NK-92 treated with Interleukin-12 subunit alpha and Interleukin-12 subunit beta, amount 100 ng/mL, for 24 hours (cell line): Measurements from ENCODE around the gene CARD10.

Source experiments
- DNase-seq: peaks from one replicate; lab custom pipeline; 2025; lab: John Stamatoyannopoulos, UW

CARD10 gene, protein sequence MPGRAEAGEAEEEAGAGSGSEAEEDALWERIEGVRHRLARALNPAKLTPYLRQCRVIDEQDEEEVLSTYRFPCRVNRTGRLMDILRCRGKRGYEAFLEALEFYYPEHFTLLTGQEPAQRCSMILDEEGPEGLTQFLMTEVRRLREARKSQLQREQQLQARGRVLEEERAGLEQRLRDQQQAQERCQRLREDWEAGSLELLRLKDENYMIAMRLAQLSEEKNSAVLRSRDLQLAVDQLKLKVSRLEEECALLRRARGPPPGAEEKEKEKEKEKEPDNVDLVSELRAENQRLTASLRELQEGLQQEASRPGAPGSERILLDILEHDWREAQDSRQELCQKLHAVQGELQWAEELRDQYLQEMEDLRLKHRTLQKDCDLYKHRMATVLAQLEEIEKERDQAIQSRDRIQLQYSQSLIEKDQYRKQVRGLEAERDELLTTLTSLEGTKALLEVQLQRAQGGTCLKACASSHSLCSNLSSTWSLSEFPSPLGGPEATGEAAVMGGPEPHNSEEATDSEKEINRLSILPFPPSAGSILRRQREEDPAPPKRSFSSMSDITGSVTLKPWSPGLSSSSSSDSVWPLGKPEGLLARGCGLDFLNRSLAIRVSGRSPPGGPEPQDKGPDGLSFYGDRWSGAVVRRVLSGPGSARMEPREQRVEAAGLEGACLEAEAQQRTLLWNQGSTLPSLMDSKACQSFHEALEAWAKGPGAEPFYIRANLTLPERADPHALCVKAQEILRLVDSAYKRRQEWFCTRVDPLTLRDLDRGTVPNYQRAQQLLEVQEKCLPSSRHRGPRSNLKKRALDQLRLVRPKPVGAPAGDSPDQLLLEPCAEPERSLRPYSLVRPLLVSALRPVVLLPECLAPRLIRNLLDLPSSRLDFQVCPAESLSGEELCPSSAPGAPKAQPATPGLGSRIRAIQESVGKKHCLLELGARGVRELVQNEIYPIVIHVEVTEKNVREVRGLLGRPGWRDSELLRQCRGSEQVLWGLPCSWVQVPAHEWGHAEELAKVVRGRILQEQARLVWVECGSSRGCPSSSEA

GRCh38 chr22:37519268-37520195 is at the start of gene CARD10:
Gene CARD10, minus strand, starts transcription at chr22:37519415. Its CDS starts 215 bp downstream, at chr22:37519200.
- no peak for DNase-seq

- no peak for DNase-seq
Observed at GRCh38 chr22:37568448-37569008, 49.3 kb upstream of the CARD10 start.

DNA sequence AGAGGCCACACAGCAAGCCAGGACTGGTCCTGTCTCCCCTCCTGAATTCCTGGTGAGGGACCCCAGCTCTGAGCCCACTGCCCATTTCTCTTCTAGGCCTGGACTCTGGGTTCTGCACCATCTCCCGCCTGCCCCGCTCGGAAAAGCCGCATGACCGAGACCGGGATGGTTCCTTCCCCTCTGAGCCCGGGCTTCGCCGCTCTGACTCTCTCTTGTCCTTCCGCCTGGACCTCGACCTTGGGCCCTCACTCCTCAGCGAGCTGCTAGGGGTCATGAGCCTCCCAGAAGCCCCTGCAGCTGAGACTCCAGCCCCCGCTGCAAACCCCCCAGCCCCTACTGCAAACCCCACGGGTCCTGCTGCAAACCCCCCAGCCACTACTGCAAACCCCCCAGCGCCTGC is 48.8 kb upstream of the CARD10 start:
- DNase-seq = no peak

GRCh38 chr22:37566903-37567798 is 47.9 kb upstream of the CARD10 start:
- DNase-seq = peak; percentile 82

DNA sequence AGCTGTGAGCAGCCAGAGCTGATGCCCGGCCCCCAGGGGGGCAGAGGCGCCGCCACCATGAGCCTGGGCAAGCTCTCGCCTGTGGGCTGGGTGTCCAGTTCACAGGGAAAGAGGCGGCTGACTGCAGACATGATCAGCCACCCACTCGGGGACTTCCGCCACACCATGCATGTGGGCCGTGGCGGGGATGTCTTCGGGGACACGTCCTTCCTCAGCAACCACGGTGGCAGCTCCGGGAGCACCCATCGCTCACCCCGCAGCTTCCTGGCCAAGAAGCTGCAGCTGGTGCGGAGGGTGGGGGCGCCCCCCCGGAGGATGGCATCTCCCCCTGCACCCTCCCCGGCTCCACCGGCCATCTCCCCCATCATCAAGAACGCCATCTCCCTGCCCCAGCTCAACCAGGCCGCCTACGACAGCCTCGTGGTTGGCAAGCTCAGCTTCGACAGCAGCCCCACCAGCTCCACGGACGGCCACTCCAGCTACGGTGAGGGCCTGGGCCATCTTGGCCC is 47.2 kb upstream of the CARD10 start:
- no peak for DNase-seq

DNA sequence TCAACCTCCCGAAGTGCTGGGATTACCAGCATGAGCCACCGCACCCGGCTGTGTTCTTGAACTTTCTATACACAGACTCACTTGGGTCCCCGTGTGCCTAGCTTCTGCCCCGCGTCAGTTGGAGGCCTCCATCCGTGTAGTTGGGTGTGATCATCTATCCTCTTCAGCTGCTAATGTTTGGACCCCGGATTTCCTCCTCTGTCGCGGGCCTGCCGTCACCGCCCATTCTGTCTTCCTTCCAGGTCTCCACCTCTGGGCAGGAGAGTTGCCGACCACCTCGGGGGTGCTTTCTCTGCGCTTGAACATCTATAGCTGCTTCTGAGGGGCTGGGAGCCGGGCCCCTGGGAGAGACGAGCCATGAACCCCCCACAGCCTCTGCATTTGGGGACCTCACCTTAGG is 46.6 kb upstream of the CARD10 start:
- DNase-seq = no peak

DNA sequence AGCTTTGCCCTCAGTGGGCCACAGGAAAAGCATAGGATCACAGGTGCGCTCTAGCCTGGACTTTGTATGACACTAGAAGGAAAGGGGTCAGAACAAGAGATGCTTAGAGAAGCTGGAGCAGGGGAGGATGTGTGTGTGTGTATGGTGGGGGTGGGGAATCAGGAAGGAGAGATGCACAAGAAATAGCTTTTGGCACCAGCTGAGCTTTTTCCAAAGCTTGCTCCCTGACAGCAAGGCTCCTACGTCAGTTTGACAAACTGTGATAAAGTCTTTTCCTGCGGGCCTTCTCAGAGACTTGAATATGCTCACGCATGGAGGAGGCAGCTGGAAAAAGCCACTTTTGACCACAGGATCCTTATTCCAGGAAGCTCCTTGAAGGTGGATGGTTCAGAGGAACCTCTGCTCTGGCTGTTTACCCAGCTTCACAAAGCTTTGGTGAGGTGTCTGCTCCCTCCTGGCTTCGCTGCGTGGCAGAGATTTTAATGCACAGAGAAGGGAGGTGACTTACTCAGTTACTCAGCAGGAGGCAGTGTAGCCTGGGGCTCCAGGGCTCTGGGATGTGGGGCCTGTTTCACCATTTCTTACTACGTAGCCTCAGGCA is 45.0 kb upstream of the CARD10 start:
- DNase-seq = no peak

DNA sequence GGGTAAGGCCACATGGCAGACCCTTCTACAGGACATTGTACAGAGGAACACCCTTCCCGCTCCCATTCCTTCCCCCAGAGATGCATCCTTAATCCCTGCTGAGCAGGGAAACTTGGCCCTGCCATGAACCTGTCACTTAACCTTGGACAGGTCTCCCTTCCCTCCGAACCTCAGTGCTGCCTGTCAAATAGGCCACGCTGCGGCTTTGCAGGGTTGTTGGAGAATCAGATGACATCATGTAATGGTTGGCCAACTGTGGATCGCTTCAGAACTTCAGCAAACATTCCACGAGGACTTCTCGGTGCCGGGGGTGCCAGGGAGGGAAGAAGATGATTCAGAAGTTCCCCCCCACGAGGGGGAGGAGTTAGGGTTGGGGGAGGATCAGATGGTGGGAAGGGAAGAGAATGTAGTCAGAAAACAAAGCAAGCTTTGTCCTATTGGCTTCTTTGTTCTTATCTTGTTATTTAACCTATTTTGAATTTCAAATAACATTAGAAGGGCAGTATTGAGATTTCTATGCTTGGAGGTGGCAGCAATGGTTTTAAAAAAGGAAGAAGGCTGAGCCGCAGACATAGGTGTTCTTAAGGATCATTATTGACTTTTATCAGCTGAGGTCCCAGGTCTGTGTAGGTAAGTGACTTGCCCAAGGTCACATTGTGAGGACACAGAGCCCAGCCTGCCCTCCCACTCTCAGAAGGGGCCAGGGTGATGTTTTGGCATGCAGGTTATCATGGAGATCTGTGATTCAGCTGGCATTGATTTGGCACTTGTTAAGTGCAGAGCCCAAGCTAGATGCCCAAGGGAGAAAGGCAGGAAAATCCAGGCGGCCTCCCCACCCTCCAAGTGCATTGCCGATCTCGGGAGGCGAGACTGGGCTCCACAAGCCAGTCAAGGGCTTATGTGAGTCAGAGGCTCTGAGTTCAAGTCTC is 44.2 kb upstream of the CARD10 start:
- no peak for DNase-seq

- no peak for DNase-seq
Observed at GRCh38 chr22:37562049-37562875, 43.0 kb upstream of the CARD10 start.

GRCh38 chr22:37561212-37562048 is 42.2 kb upstream of the CARD10 start:
- no peak for DNase-seq

GRCh38 chr22:37560608-37561211 is 41.5 kb upstream of the CARD10 start:
- no peak for DNase-seq

- no peak for DNase-seq
Observed at GRCh38 chr22:37559901-37560607, 40.8 kb upstream of the CARD10 start, which contains the start of gene CDC42EP1. Gene CDC42EP1, plus strand, starts transcription at chr22:37560480. Its CDS starts 5,870 bp downstream, at chr22:37566350.

DNA sequence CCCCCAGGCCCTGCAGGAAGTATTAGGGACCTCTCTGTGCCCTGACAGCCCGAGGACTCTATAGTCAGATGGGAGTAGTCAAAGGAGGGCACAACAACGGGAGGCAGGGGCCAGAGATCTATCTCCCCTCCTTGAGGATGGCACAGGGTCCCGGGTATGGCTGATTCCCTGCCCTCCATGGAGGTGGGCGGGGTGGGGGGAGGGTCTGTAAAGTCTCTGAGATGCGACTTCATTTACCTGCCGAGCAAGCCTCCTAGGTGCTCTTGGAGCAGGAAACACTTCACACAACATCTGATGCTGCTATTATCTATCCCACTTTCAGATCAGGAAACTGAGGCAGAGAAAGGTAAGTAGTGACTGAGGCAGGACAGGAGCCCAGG is 40.3 kb upstream of the CARD10 start:
- DNase-seq = no peak

DNA sequence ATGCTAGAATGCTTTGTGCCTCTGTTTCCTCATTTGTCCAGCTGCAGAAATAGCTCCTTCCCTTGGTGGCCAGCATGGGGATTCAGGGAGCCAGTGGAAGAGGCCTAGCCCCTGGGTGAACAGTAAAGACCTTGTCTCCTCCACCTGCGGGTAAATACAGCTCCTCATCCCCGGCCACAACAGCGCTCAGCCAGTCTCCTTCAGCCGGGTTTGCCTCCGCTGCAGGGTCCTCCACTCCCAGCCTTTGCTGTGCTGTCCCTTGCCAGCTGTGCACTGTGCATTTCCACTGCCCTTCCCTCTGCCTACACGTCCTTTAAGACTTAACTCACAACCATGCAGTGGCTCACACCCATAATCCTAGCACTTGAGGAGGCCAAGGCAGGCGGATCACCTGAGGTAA is 39.6 kb upstream of the CARD10 start:
- DNase-seq = no peak

DNA sequence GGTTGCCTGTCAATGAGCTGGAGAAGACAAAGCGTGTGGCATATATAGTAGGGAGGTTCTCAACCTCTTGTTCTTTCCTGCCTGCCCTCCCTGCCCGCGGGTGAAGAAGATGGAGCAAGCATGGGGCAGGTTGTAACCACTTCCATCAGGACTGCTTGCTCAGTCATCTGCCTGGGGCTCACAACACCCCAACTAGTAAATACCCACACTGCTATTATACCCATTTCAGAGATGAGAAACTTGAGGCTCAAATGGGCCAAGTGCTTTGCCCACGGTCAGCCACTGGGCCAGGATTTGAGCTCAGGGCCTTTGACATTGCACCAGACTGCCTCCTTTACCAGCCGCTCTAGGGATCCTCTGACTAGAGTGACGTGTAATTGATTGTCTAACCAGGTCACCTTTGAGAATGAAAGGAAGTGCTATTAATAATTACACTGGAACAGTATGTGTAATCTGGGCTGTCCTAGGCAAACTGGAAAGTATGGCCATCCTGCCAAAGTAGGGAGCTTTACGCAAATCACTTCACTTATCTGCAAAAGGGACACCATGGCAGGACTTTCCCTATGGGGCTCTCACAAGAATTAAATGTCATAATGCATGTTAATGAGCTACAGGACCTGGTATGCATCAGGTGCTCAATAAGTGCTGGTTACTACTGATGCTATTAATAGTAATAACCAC is 38.2 kb upstream of the CARD10 start:
- DNase-seq = no peak
